ENCODE measurements around the gene MROH8. TPM values are rescaled to one million over a fixed set of nuclear protein-coding genes. Genes with fewer than 3 reads are reported as not detected.

MROH8 gene
- total and polyA plus RNA-seq, 2 donors from 2014 or later = 2.4 to 4.4 TPM

- peak; percentile 55 for TF ChIP-seq CTCF (IDR thresholded peaks at IDR 0.05; ENCODE audit: borderline replicate concordance, extremely low read depth, insufficient read depth)
- H3K4me1 ChIP-seq (ENCODE audit: control insufficient read depth in 2 of 3, insufficient read depth in 2 of 3, low read depth in 1 of 3, low read length in 3 of 3) = no peaks in the 10 kb centered on the region
- no peak overlapping the region for H3K4me3 ChIP-seq (ENCODE audit: low read length in 3 of 3)
- intact Hi-C loops (cut with DNase I) = no loop called here
- H3K9ac ChIP-seq (ENCODE audit: low read length in 3 of 3) = peak overlapping the region in 1 of 3 donors; percentile 29
- peaks cover 10 to 60% (median 42%) of the 10 kb centered on the region in 3 donors for H3K36me3 ChIP-seq (ENCODE audit: control insufficient read depth in 2 of 3, insufficient read depth in 3 of 3, low read length in 3 of 3)
- no peaks in the 10 kb centered on the region for H3K9me3 ChIP-seq (ENCODE audit: control insufficient read depth in 2 of 3, insufficient read depth in 1 of 3, low read length in 3 of 3)
- FAIRE-seq (no peak), DNase-seq (peak in 2 of 5 donors; percentile 18 to 39)
- no peaks in the 10 kb centered on the region for H3K27me3 ChIP-seq (ENCODE audit: control insufficient read depth, insufficient read depth, low read length)
- H3K27ac ChIP-seq (ENCODE audit: low read depth in 2 of 2, low read length in 2 of 2) = no peak overlapping the region
Measured at GRCh38 chr20:37202267-37202943, 23.1 kb upstream of the MROH8 start.

- intact Hi-C loops (cut with DNase I) = no loop called here
- no peak for DNase-seq
- H3K9ac ChIP-seq (ENCODE audit: low read length in 3 of 3) = no peak overlapping the region
- TF ChIP-seq CTCF (IDR thresholded peaks at IDR 0.05; ENCODE audit: borderline replicate concordance, extremely low read depth, insufficient read depth) = no peak
- H3K9me3 ChIP-seq (ENCODE audit: control insufficient read depth in 2 of 3, insufficient read depth in 1 of 3, low read length in 3 of 3) = no peaks in the 10 kb centered on the region
- no peaks in the 10 kb centered on the region for H3K4me1 ChIP-seq (ENCODE audit: control insufficient read depth in 2 of 3, insufficient read depth in 2 of 3, low read depth in 1 of 3, low read length in 3 of 3)
- no peaks in the 10 kb centered on the region for H3K27me3 ChIP-seq (ENCODE audit: control insufficient read depth, insufficient read depth, low read length)
- H3K36me3 ChIP-seq (ENCODE audit: control insufficient read depth in 2 of 3, insufficient read depth in 3 of 3, low read length in 3 of 3) = peaks cover 10 to 55% (median 37%) of the 10 kb centered on the region in 3 donors
- H3K27ac ChIP-seq (ENCODE audit: low read depth in 2 of 2, low read length in 2 of 2) = no peak overlapping the region
- FAIRE-seq = no peak
- H3K4me3 ChIP-seq (ENCODE audit: low read length in 3 of 3) = no peak overlapping the region
Measured at GRCh38 chr20:37201827-37202162, 22.4 kb upstream of the MROH8 start.

GRCh38 chr20:37200926-37201826, 21.8 kb upstream of the MROH8 start:
- H3K36me3 ChIP-seq (ENCODE audit: control insufficient read depth in 2 of 3, insufficient read depth in 3 of 3, low read length in 3 of 3) = peaks cover 10 to 55% (median 37%) of the 10 kb centered on the region in 3 donors

More at GRCh38 chr20:37200926-37201826, 21.8 kb upstream of the MROH8 start:
- FAIRE-seq (no peak), DNase-seq (no peak)
- H3K4me3 ChIP-seq (ENCODE audit: low read length in 3 of 3) = no peak overlapping the region
- no peak for TF ChIP-seq CTCF (IDR thresholded peaks at IDR 0.05; ENCODE audit: borderline replicate concordance, extremely low read depth, insufficient read depth)
- no peaks in the 10 kb centered on the region for H3K9me3 ChIP-seq (ENCODE audit: control insufficient read depth in 2 of 3, insufficient read depth in 1 of 3, low read length in 3 of 3)
- H3K27me3 ChIP-seq (ENCODE audit: control insufficient read depth, insufficient read depth, low read length) = no peaks in the 10 kb centered on the region
- no peaks in the 10 kb centered on the region for H3K4me1 ChIP-seq (ENCODE audit: control insufficient read depth in 2 of 3, insufficient read depth in 2 of 3, low read depth in 1 of 3, low read length in 3 of 3)
- H3K9ac ChIP-seq (ENCODE audit: low read length in 3 of 3) = no peak overlapping the region
- no peak overlapping the region for H3K27ac ChIP-seq (ENCODE audit: low read depth in 2 of 2, low read length in 2 of 2)
- intact Hi-C loops (cut with DNase I) = no loop called here

Data from kidney (tissue), 14 donors.